Coronary artery (tissue), 2 donors: ENCODE results near the gene ADGRA1.

Experiments
- DNase-seq: peaks from one replicate; pipeline ENCODE4 v3.0.0-alpha.2; 2017; ENCODE audit warnings: low spot score
- H3K27ac ChIP-seq, 2 donors: fragments of 200-600 bp; sonication (generic); one replicate each; pipeline ENCODE4 v1.5.1; 2016 to 2019
- H3K4me3 ChIP-seq: fragments of 200-600 bp; sonication (generic); 2 replicates; pipeline ENCODE4 v1.5.1; 2016; ENCODE audit warnings: mild to moderate bottlenecking, moderate library complexity
- CTCF ChIP-seq: fragments of 200-600 bp; sonication (generic); IDR thresholded peaks from one replicate; pipeline ENCODE4 v1.5.1; 2019; ENCODE audit warnings: antibody characterized with exemption

The ADGRA1 gene

GRCh38 chr10:133099571-133099970 lies 11.8 kb downstream of the ADGRA1 start:
- Histone ChIP-seq H3K4me3 (no peak overlapping the region), H3K27ac (no peak overlapping the region)
- TF ChIP-seq CTCF = no peak
- no peak for DNase-seq

GRCh38 chr10:133100186-133100585 lies 12.5 kb downstream of the ADGRA1 start:
- TF ChIP-seq CTCF = no peak
- DNase-seq = no peak

GRCh38 chr10:133100706-133101415 lies 13.1 kb downstream of the ADGRA1 start:
- Histone ChIP-seq H3K4me3 (no peak overlapping the region), H3K27ac (no peak overlapping the region)
- no peak for TF ChIP-seq CTCF
- DNase-seq = no peak

More at GRCh38 chr10:133100186-133100585, 12.5 kb downstream of the ADGRA1 start:
- H3K27ac ChIP-seq = no peak overlapping the region
- H3K4me3 ChIP-seq = no peak overlapping the region

- Histone ChIP-seq H3K27ac (no peak overlapping the region), H3K4me3 (no peak overlapping the region)
- TF ChIP-seq CTCF = no peak
- DNase-seq = no peak
Observed at GRCh38 chr10:133101416-133101810, 13.7 kb downstream of the ADGRA1 start.

GRCh38 chr10:133102415-133103095 lies 14.8 kb downstream of the ADGRA1 start:
- no peak for DNase-seq

GRCh38 chr10:133103311-133103910 lies 15.7 kb downstream of the ADGRA1 start:
- TF ChIP-seq CTCF = no peak
- Histone ChIP-seq H3K27ac (no peak overlapping the region), H3K4me3 (no peak overlapping the region)
- no peak for DNase-seq

More at GRCh38 chr10:133102415-133103095, 14.8 kb downstream of the ADGRA1 start:
- no peak overlapping the region for H3K27ac ChIP-seq
- H3K4me3 ChIP-seq = no peak overlapping the region
- TF ChIP-seq CTCF = no peak
